ENCODE data around the gene HADHB. TPM values are rescaled to one million over a fixed set of nuclear protein-coding genes. Genes with fewer than 3 reads are reported as not detected.
A peak's percentile ranks its signal among the peaks of the same experiment; 100 is the strongest.

The HADHB gene
- total RNA-seq, 1 experiment from 2014 or later: 72.7 TPM

DNA sequence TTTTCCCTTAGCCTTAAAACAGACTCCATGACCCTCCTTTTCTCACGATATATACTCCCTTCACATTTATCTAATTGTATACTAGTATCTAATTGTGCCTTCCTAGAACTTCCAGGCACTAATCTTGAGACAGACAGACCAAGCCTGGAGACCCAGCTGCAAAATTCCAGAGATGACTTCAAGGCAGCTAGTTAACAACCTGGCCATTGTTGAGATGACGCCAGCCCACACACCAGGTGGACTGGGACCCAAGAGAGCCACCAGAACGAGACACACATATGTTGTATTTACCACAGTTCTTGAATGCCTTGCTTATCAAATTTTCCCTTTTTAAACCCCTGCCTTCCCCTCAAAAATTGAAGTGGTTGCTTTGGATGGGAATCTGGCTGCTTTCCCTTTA lies 52.3 kb downstream of the HADHB start:
- Histone ChIP-seq H3K36me3 (ENCODE audit: low read depth) (no peaks in the 10 kb centered on the region), H3K9me3 (ENCODE audit: insufficient read depth, low read depth) (no peaks in the 10 kb centered on the region), H3F3A (ENCODE audit: insufficient read depth, low read depth) (peaks cover 10% of the 10 kb centered on the region; the same call in 1 of the 2 replicates), H3K4me3 (no peak overlapping the region), H2AFZ (no peak overlapping the region), H3K4me1 (replicated peaks; ENCODE audit: insufficient read depth) (peaks cover 14% of the 10 kb centered on the region), H3K4me2 (no peak overlapping the region), H3K27ac (no peak overlapping the region), H3K79me2 (ENCODE audit: low read depth) (no peaks in the 10 kb centered on the region), H4K20me1 (ENCODE audit: insufficient read depth) (no peaks in the 10 kb centered on the region), H3K27me3 (ENCODE audit: insufficient read depth, low read depth) (no peaks in the 10 kb centered on the region), H3K9me2 (ENCODE audit: insufficient read depth) (no peaks in the 10 kb centered on the region)
- ChIA-PET CTCF (no interaction called here), POLR2A (ENCODE audit: unreplicated experiment) (no interaction called here)
- intact Hi-C loops (cut with micrococcal nuclease; ENCODE audit: unreplicated experiment): loop anchor here (5.0 kb wide), 1 partner anchor 55 kb away; the partner anchor contains the start of genes HADHA and HADHB
- TF ChIP-seq EZH2 (IDR thresholded peaks at IDR 0.05; ENCODE audit: low read depth): no peak
- TF ChIP-seq, protein P1, sequence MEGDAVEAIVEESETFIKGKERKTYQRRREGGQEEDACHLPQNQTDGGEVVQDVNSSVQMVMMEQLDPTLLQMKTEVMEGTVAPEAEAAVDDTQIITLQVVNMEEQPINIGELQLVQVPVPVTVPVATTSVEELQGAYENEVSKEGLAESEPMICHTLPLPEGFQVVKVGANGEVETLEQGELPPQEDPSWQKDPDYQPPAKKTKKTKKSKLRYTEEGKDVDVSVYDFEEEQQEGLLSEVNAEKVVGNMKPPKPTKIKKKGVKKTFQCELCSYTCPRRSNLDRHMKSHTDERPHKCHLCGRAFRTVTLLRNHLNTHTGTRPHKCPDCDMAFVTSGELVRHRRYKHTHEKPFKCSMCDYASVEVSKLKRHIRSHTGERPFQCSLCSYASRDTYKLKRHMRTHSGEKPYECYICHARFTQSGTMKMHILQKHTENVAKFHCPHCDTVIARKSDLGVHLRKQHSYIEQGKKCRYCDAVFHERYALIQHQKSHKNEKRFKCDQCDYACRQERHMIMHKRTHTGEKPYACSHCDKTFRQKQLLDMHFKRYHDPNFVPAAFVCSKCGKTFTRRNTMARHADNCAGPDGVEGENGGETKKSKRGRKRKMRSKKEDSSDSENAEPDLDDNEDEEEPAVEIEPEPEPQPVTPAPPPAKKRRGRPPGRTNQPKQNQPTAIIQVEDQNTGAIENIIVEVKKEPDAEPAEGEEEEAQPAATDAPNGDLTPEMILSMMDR (conservative IDR thresholded peaks at IDR 0.05): no peak
- BruUV-seq (replicated peaks): no TSS peak
- no peak for DNase-seq

DNA sequence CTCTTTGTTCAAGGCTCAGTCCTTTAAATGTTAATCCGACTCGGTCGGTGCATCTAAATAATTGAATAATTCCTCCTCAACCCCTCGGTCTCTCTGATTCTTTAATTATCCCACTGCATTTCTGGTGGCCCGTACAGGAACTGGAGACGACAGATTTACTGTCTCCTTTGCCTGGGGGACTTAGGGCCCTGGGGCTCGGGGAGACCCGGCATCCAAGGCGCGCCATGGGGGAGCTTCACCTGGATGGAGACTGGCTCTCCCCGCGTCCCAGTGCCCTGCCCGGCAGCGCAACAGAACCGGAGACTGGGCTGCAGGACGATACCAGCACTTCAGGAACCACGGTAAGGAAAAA lies 53.5 kb downstream of the HADHB start:
- H3K27ac ChIP-seq: no peak overlapping the region
- peaks cover 6% of the 10 kb centered on the region; the same call in 1 of the 2 replicates for H3F3A ChIP-seq (ENCODE audit: insufficient read depth, low read depth)
- no peak overlapping the region for H3K4me3 ChIP-seq
- H3K27me3 ChIP-seq (ENCODE audit: insufficient read depth, low read depth): no peaks in the 10 kb centered on the region
- DNase-seq: no peak
- TF ChIP-seq, protein P1 (conservative IDR thresholded peaks at IDR 0.05): no peak
- no peak for TF ChIP-seq EZH2 (IDR thresholded peaks at IDR 0.05; ENCODE audit: low read depth)
- H3K4me2 ChIP-seq: no peak overlapping the region
- CTCF ChIA-PET: interaction anchor here (0.6 kb wide), 1 partner anchor 36 kb away, joined by 4 read pairs; no protein-coding TSS in a partner anchor
- POLR2A ChIA-PET (ENCODE audit: unreplicated experiment): no interaction called here
- no peaks in the 10 kb centered on the region for H3K79me2 ChIP-seq (ENCODE audit: low read depth)
- no peak overlapping the region for H2AFZ ChIP-seq
- no peaks in the 10 kb centered on the region for H3K36me3 ChIP-seq (ENCODE audit: low read depth)
- intact Hi-C loops (cut with micrococcal nuclease; ENCODE audit: unreplicated experiment): loop anchor here (2.0 to 5.0 kb wide), 2 partner anchors 33 to 56 kb away; partner anchors contain the start of genes HADHA and HADHB
- no peaks in the 10 kb centered on the region for H3K9me3 ChIP-seq (ENCODE audit: insufficient read depth, low read depth)
- H3K4me1 ChIP-seq (replicated peaks; ENCODE audit: insufficient read depth): peaks cover 25% of the 10 kb centered on the region
- no TSS peak for BruUV-seq (replicated peaks)
- H4K20me1 ChIP-seq (ENCODE audit: insufficient read depth): no peaks in the 10 kb centered on the region
- H3K9me2 ChIP-seq (ENCODE audit: insufficient read depth): no peaks in the 10 kb centered on the region

DNA sequence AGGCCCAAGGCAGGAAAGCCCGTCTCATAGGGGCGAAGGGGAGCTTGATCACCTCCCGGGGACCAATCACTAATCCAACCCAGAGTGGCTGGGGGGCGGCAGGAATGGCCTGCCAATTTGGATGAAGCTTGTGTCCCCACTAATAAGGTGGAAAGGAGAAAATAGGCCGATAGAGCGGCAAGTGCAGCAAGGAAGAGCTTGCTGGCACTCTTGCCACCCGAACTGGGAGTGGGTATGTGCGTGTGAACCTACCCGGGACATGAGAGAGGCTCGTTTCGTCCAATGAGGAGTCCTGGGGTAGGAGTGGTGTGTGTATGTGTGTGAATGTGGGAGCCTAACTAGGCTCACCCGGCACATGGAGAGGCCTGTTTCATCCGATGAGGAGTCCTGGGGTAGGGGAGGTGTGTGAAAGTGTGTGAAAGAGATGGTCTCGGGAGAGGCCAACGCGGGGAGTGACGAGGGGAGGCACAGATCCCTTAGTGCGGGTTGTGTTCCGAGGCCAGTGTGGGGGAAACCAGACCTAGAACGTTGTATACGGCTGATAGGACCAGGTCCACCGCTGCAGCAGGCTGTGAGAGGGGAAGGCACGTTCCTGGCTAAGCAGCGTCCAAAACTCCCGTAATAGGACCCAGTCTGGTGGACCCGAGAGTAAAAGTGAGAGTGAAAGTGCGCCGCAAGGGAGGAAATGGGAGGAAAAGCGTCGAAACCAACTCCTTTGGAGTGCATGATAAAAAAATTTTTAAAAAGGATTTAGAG lies 54.1 kb downstream of the HADHB start:
- intact Hi-C loops (cut with micrococcal nuclease; ENCODE audit: unreplicated experiment): loop anchor here (2.0 to 5.0 kb wide), 2 partner anchors 32 to 57 kb away; partner anchors contain the start of genes HADHA and HADHB
- Histone ChIP-seq H3K9me2 (ENCODE audit: insufficient read depth) (no peaks in the 10 kb centered on the region), H4K20me1 (ENCODE audit: insufficient read depth) (no peaks in the 10 kb centered on the region), H3K4me3 (peak overlapping the region; percentile 56), H3K36me3 (ENCODE audit: low read depth) (no peaks in the 10 kb centered on the region), H3K27ac (peak overlapping the region; percentile 10), H3F3A (ENCODE audit: insufficient read depth, low read depth) (peaks cover 6% of the 10 kb centered on the region; the same call in 1 of the 2 replicates), H2AFZ (peak overlapping the region; percentile 72), H3K27me3 (ENCODE audit: insufficient read depth, low read depth) (no peaks in the 10 kb centered on the region), H3K9me3 (ENCODE audit: insufficient read depth, low read depth) (no peaks in the 10 kb centered on the region), H3K4me1 (replicated peaks; ENCODE audit: insufficient read depth) (peaks cover 27% of the 10 kb centered on the region), H3K79me2 (ENCODE audit: low read depth) (no peaks in the 10 kb centered on the region), H3K4me2 (peak overlapping the region; percentile 83)
- BruUV-seq (replicated peaks): no TSS peak
- no peak for TF ChIP-seq EZH2 (IDR thresholded peaks at IDR 0.05; ENCODE audit: low read depth)
- TF ChIP-seq, protein P1 (conservative IDR thresholded peaks at IDR 0.05): no peak
- DNase-seq: peak in 1 of 2 experiments; percentile 34
- POLR2A ChIA-PET (ENCODE audit: unreplicated experiment): no interaction called here
- CTCF ChIA-PET: no interaction called here
